Liver (tissue), 9 donors: ENCODE results near the gene TRIM9. TPM values are rescaled to one million over a fixed set of nuclear protein-coding genes. Genes with fewer than 3 reads are reported as not detected.

Source experiments
- DNase-seq: peaks from one replicate; pipeline ENCODE4 v3.0.0-alpha.2; 2017; ENCODE audit warnings: low spot score
- H3K27ac ChIP-seq, 2 donors: one replicate each; pipeline ENCODE4 v1.7.0; 2013; ENCODE audit warnings: inconsistent platforms in 2 of 2, low read length in 2 of 2, control low read depth in 1 of 2, low read depth in 1 of 2, mild to moderate bottlenecking in 1 of 2
- H3K27me3 ChIP-seq, 4 donors: one replicate each; pipeline versions ENCODE4 v1.6.1 to v1.7.0; 2013; ENCODE audit warnings: low read length in 3 of 4, inconsistent platforms in 1 of 4, mild to moderate bottlenecking in 1 of 4, moderate library complexity in 1 of 4; ENCODE audit not compliant: control insufficient read depth in 4 of 4, insufficient read depth in 4 of 4
- H3K36me3 ChIP-seq, 4 donors: one replicate each; pipeline versions ENCODE4 v1.6.1 to v1.7.0; 2013; ENCODE audit warnings: low read length in 3 of 4, mild to moderate bottlenecking in 3 of 4, low read depth in 1 of 4, moderate library complexity in 1 of 4; ENCODE audit not compliant: control insufficient read depth in 4 of 4, insufficient read depth in 3 of 4
- H3K4me1 ChIP-seq, 4 donors: one replicate each; pipeline versions ENCODE4 v1.6.1 to v1.7.0; 2013; ENCODE audit warnings: low read length in 3 of 4, mild to moderate bottlenecking in 3 of 4, moderate library complexity in 1 of 4; ENCODE audit not compliant: control insufficient read depth in 4 of 4, insufficient read depth in 4 of 4
- H3K4me3 ChIP-seq, 3 donors: one replicate each; pipeline versions ENCODE4 v1.6.1 to v1.7.0; 2013; ENCODE audit warnings: low read length in 3 of 3, control low read depth in 1 of 3, low read depth in 1 of 3, mild to moderate bottlenecking in 1 of 3
- H3K9ac ChIP-seq, 2 donors: one replicate each; pipeline ENCODE4 v1.7.0; 2013; ENCODE audit warnings: low read length in 2 of 2, mild to moderate bottlenecking in 2 of 2, moderate library complexity in 2 of 2, control low read depth in 1 of 2, low read depth in 1 of 2
- H3K9me3 ChIP-seq, 4 donors: one replicate each; pipeline versions ENCODE4 v1.6.1 to v1.7.0; 2013; ENCODE audit warnings: low read length in 3 of 4; ENCODE audit not compliant: control insufficient read depth in 4 of 4
- EGR1 ChIP-seq, 2 donors: IDR thresholded peaks; 2 replicates each; pipeline ENCODE4 v1.6.1; 2016 to 2018; ENCODE audit warnings: antibody characterized with exemption in 2 of 2, low read depth in 2 of 2
- FOXA1 ChIP-seq: IDR thresholded peaks from 2 replicates; pipeline ENCODE4 v1.6.1; 2016; ENCODE audit warnings: antibody characterized with exemption
- FOXA2 ChIP-seq: IDR thresholded peaks from 2 replicates; pipeline ENCODE4 v1.6.1; 2016; ENCODE audit warnings: antibody characterized with exemption
- GABPA ChIP-seq, 2 donors: IDR thresholded peaks in 1 of 2; conservative IDR thresholded peaks in 1 of 2; 2 replicates each; pipeline ENCODE4 v1.6.1; 2016; ENCODE audit warnings: antibody characterized with exemption in 2 of 2, mild to moderate bottlenecking in 1 of 2, moderate library complexity in 1 of 2
- HNF4A ChIP-seq, 2 donors: conservative IDR thresholded peaks; 2 replicates each; pipeline ENCODE4 v1.6.1; 2016; ENCODE audit warnings: antibody characterized with exemption in 2 of 2, mild to moderate bottlenecking in 2 of 2
- HNF4G ChIP-seq: IDR thresholded peaks from 2 replicates; pipeline ENCODE4 v1.6.1; 2016; ENCODE audit warnings: antibody characterized with exemption
- JUND ChIP-seq, 2 donors: IDR thresholded peaks; 2 replicates each; pipeline ENCODE4 v1.6.1; 2016; ENCODE audit warnings: antibody characterized with exemption in 2 of 2
- NR2F2 ChIP-seq: IDR thresholded peaks from 2 replicates; pipeline ENCODE4 v1.6.1; 2016; ENCODE audit warnings: antibody characterized with exemption
- RAD21 ChIP-seq, 2 donors: IDR thresholded peaks; 2 replicates each; pipeline ENCODE4 v1.6.1; 2016; ENCODE audit warnings: antibody characterized with exemption in 2 of 2, mild to moderate bottlenecking in 2 of 2
- RXRA ChIP-seq, 2 donors: IDR thresholded peaks; 2 replicates each; pipeline ENCODE4 v1.6.1; 2017 to 2018; ENCODE audit warnings: antibody characterized with exemption in 2 of 2, mild to moderate bottlenecking in 1 of 2
- SP1 ChIP-seq: IDR thresholded peaks from 2 replicates; pipeline ENCODE4 v1.6.1; 2018; ENCODE audit warnings: antibody characterized with exemption, mild to moderate bottlenecking
- TAF1 ChIP-seq: conservative IDR thresholded peaks from 2 replicates; pipeline ENCODE4 v1.6.1; 2016; ENCODE audit warnings: antibody characterized with exemption, mild to moderate bottlenecking
- YY1 ChIP-seq: IDR thresholded peaks from 2 replicates; pipeline ENCODE4 v1.6.1; 2016; ENCODE audit warnings: antibody characterized with exemption, mild to moderate bottlenecking
- WGBS: extraction: QIAGEN DNeasy Blood & Tissue Kit; methylation state at CpG from one replicate; pipeline ENCODE4 v1.1.7; 2013; 5-methylcytosine and 5-hydroxymethylcytosine counted together
- polyA plus RNA-seq, 2 donors: library from polyadenylated mRNA; stranded (reverse) in 1 of 2; unstranded in 1 of 2; fragments of 200-250 nt in 1 of 2; fragments of >200 nt in 1 of 2; fragmentation: Nextera tagmentation in 1 of 2; extraction: Ambion mirVana in 1 of 2; gene quantifications; one replicate each; pipeline versions ENCODE4 v1.2.1 to v1.2.3, GENCODE V29; 2013 to 2015
- total RNA-seq, 2 donors: library from RNA; depleted of rRNA; stranded (reverse); fragments of >200 nt; gene quantifications; one replicate each; pipeline ENCODE4 v1.2.3, GENCODE V29; 2014
- TF ChIP-seq, protein P1 (sequence below): fragments of 150-350 bp; IDR thresholded peaks from 2 replicates; pipeline ENCODE4 v1.5.1; 2017; ENCODE audit warnings: improper control_type of control experiment, low read depth, low read length; ENCODE audit not compliant: missing input control
- TF ChIP-seq, protein P2 (sequence below): IDR thresholded peaks from 2 replicates; pipeline ENCODE4 v1.6.1; 2016; ENCODE audit warnings: antibody characterized with exemption
- TF ChIP-seq, protein P3 (sequence below): IDR thresholded peaks from 2 replicates; pipeline ENCODE4 v1.6.1; 2016; ENCODE audit warnings: antibody characterized with exemption
- TF ChIP-seq, protein P4 (sequence below): IDR thresholded peaks from 2 replicates; pipeline ENCODE4 v1.6.1; 2016; ENCODE audit warnings: antibody characterized with exemption
- TF ChIP-seq, protein P5 (sequence below): IDR thresholded peaks from 2 replicates; pipeline ENCODE4 v1.6.1; 2016; ENCODE audit warnings: antibody characterized with exemption, mild to moderate bottlenecking
- donor health status: healthy.
- donor health status: healthy.
- donor health status: healthy.
- donor health status: healthy.
- donor health status: healthy.

The TRIM9 gene
- total and polyA plus RNA-seq, 4 donors, result 0.09 to 1.6 (median 0.18) TPM

DNA sequence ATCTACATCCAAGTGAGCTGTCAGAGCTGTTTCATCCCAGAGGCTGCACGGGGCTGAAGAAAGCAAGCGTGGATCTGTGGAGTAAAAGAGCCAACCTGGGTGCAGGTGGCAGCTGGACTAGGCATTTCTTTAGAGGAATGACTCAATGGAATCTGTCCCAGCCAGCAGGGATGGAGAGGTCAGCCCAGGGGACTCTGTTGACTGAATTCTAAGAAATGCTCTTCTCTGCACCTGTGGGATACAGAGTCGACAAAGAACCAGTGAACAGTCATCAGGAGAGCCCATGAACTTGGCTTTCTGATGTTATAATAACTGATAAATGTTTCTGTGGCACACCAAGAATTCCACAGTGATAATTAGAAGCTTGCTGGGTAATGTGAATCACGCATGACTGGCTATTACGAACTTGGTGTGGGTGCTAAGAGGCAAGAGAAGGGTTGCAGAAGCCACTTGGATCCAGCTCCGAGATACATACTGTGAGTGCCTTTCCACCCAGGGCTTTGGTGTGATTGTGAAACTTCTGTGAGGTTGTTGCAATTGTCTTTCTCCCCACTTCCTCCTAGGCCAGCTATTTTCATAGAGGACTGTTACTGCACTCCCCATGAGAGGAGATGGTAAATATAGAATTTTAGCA, 166.8 kb downstream of the TRIM9 start:
- H3K9ac ChIP-seq, result no peak overlapping the region
- DNase-seq, result no peak
- no peak overlapping the region for H3K4me3 ChIP-seq
- H3K27ac ChIP-seq, result peak overlapping the region in 1 of 2 donors; percentile 15
- H3K36me3 ChIP-seq, result peaks cover 2 to 63% (median 33%) of the 10 kb centered on the region in 4 donors
- H3K27me3 ChIP-seq, result no peaks in the 10 kb centered on the region
- no peaks in the 10 kb centered on the region for H3K9me3 ChIP-seq
- peaks cover 4 to 16% (median 5%) of the 10 kb centered on the region in 4 donors for H3K4me1 ChIP-seq
- peak in 1 of 2 donors; percentile 23 for TF ChIP-seq RAD21 (IDR thresholded peaks at IDR 0.05)
- TF ChIP-seq EGR1 (IDR thresholded peaks at IDR 0.05; ENCODE audit: low read depth in 2 of 2), result no peak
- TF ChIP-seq, protein P1, sequence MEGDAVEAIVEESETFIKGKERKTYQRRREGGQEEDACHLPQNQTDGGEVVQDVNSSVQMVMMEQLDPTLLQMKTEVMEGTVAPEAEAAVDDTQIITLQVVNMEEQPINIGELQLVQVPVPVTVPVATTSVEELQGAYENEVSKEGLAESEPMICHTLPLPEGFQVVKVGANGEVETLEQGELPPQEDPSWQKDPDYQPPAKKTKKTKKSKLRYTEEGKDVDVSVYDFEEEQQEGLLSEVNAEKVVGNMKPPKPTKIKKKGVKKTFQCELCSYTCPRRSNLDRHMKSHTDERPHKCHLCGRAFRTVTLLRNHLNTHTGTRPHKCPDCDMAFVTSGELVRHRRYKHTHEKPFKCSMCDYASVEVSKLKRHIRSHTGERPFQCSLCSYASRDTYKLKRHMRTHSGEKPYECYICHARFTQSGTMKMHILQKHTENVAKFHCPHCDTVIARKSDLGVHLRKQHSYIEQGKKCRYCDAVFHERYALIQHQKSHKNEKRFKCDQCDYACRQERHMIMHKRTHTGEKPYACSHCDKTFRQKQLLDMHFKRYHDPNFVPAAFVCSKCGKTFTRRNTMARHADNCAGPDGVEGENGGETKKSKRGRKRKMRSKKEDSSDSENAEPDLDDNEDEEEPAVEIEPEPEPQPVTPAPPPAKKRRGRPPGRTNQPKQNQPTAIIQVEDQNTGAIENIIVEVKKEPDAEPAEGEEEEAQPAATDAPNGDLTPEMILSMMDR, result no peak
- 74% methylated on average over 6 of the region's 6 CpGs for WGBS

DNA sequence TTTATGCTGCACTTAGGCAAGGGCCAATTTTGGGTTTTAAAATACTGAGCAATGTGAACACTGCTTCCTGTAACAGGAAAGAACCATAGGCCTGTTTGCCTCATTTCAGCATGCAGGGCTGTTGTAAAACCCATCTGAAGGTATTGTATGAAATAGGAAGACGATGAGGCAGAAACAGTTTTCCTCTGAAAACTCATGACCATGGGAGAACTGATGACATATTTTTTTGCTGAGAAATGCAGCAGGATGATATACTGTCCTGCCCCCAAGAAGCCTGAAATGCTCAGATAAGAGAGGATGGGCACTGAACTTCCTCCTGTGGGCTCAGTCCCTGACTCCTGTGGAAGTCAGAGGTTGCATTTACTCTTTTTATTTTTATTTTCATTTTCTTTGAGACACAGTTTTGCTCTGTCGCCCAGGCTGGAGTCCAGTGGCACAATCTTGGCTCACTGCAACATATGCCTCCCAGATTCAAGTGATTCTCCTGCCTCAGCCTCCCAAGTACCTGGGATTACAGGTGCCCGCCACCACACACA, 168.0 kb downstream of the TRIM9 start:
- H3K4me3 ChIP-seq, result no peak overlapping the region

More for the DNA sequence above, 168.0 kb downstream of the TRIM9 start:
- Histone ChIP-seq H3K27me3 (no peaks in the 10 kb centered on the region), H3K9ac (no peak overlapping the region), H3K36me3 (peaks cover 4 to 63% (median 33%) of the 10 kb centered on the region in 4 donors), H3K27ac (no peak overlapping the region), H3K4me1 (peaks cover 0 to 9% (median 2%) of the 10 kb centered on the region in 4 donors), H3K9me3 (no peaks in the 10 kb centered on the region)
- DNase-seq, result no peak
- TF ChIP-seq HNF4A (conservative IDR thresholded peaks at IDR 0.05) (no peak), NR2F2 (no peak), HNF4G (no peak), RAD21 (IDR thresholded peaks at IDR 0.05) (no peak), TAF1 (no peak), JUND (IDR thresholded peaks at IDR 0.05) (no peak), GABPA (IDR thresholded peaks at IDR 0.05 in 1 of 2, conservative IDR thresholded peaks at IDR 0.05 in 1 of 2) (no peak), RXRA (IDR thresholded peaks at IDR 0.05) (no peak), YY1 (no peak), FOXA2 (no peak), EGR1 (IDR thresholded peaks at IDR 0.05; ENCODE audit: low read depth in 2 of 2) (no peak), FOXA1 (no peak), SP1 (no peak)
- TF ChIP-seq, protein P2, sequence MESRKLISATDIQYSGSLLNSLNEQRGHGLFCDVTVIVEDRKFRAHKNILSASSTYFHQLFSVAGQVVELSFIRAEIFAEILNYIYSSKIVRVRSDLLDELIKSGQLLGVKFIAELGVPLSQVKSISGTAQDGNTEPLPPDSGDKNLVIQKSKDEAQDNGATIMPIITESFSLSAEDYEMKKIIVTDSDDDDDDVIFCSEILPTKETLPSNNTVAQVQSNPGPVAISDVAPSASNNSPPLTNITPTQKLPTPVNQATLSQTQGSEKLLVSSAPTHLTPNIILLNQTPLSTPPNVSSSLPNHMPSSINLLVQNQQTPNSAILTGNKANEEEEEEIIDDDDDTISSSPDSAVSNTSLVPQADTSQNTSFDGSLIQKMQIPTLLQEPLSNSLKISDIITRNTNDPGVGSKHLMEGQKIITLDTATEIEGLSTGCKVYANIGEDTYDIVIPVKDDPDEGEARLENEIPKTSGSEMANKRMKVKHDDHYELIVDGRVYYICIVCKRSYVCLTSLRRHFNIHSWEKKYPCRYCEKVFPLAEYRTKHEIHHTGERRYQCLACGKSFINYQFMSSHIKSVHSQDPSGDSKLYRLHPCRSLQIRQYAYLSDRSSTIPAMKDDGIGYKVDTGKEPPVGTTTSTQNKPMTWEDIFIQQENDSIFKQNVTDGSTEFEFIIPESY, result no peak
- TF ChIP-seq, protein P3, sequence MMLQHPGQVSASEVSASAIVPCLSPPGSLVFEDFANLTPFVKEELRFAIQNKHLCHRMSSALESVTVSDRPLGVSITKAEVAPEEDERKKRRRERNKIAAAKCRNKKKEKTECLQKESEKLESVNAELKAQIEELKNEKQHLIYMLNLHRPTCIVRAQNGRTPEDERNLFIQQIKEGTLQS, result no peak
- TF ChIP-seq, protein P1, result no peak
- TF ChIP-seq, protein P4, sequence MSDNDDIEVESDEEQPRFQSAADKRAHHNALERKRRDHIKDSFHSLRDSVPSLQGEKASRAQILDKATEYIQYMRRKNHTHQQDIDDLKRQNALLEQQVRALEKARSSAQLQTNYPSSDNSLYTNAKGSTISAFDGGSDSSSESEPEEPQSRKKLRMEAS, result no peak
- TF ChIP-seq, protein P5, sequence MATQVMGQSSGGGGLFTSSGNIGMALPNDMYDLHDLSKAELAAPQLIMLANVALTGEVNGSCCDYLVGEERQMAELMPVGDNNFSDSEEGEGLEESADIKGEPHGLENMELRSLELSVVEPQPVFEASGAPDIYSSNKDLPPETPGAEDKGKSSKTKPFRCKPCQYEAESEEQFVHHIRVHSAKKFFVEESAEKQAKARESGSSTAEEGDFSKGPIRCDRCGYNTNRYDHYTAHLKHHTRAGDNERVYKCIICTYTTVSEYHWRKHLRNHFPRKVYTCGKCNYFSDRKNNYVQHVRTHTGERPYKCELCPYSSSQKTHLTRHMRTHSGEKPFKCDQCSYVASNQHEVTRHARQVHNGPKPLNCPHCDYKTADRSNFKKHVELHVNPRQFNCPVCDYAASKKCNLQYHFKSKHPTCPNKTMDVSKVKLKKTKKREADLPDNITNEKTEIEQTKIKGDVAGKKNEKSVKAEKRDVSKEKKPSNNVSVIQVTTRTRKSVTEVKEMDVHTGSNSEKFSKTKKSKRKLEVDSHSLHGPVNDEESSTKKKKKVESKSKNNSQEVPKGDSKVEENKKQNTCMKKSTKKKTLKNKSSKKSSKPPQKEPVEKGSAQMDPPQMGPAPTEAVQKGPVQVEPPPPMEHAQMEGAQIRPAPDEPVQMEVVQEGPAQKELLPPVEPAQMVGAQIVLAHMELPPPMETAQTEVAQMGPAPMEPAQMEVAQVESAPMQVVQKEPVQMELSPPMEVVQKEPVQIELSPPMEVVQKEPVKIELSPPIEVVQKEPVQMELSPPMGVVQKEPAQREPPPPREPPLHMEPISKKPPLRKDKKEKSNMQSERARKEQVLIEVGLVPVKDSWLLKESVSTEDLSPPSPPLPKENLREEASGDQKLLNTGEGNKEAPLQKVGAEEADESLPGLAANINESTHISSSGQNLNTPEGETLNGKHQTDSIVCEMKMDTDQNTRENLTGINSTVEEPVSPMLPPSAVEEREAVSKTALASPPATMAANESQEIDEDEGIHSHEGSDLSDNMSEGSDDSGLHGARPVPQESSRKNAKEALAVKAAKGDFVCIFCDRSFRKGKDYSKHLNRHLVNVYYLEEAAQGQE, result no peak
- 83% methylated on average over 3 of the region's 3 CpGs for WGBS
